SJSA1 (cell line): ENCODE results near the gene LRP8. TPM values are rescaled to one million over a fixed set of nuclear protein-coding genes. Genes with fewer than 3 reads are reported as not detected.

Experiments
- DNase-seq, 2 experiments: peaks; one replicate each; pipeline ENCODE4 v3.0.0-alpha.2; 2015 to 2020; ENCODE audit warnings: low spot score in 2 of 2, low read depth in 1 of 2
- H3K27ac ChIP-seq: fragments of 250-450 bp; sonication (Bioruptor Pico); 2 replicates; pipeline ENCODE4 v1.5.1; 2020; ENCODE audit warnings: mild to moderate bottlenecking, moderate library complexity
- H3K27me3 ChIP-seq: fragments of 250-450 bp; sonication (Bioruptor Pico); replicated peaks from 2 replicates; pipeline ENCODE4 v1.5.1; 2020; ENCODE audit warnings: mild to moderate bottlenecking, moderate library complexity
- H3K36me3 ChIP-seq: fragments of 250-450 bp; sonication (Bioruptor Pico); 2 replicates; pipeline ENCODE4 v1.5.1; 2020; ENCODE audit warnings: mild to moderate bottlenecking
- H3K4me1 ChIP-seq: fragments of 250-450 bp; sonication (Bioruptor Pico); replicated peaks from 2 replicates; pipeline ENCODE4 v1.6.1; 2021; ENCODE audit warnings: mild to moderate bottlenecking
- H3K4me3 ChIP-seq: fragments of 250-450 bp; sonication (Bioruptor Pico); 2 replicates; pipeline ENCODE4 v1.5.1; 2020; ENCODE audit warnings: mild to moderate bottlenecking
- H3K9me3 ChIP-seq: fragments of 250-450 bp; sonication (Bioruptor Pico); replicated peaks from 2 replicates; pipeline ENCODE4 v1.5.1; 2020; ENCODE audit warnings: mild to moderate bottlenecking
- total RNA-seq: library from RNA; depleted of rRNA; stranded (reverse); fragments of >200 nt; shearing (Covaris generic); gene quantifications from 2 replicates; pipeline ENCODE4 v1.2.3, GENCODE V29; 2014

The LRP8 gene
- total RNA-seq, 1 experiment from 2014 or later = 15.6 TPM

- Histone ChIP-seq H3K36me3 (no peaks in the 10 kb centered on the region), H3K4me3 (no peak overlapping the region), H3K27me3 (peaks cover 8% of the 10 kb centered on the region; the same call in 1 of the 2 replicates), H3K9me3 (no peaks in the 10 kb centered on the region), H3K27ac (no peak overlapping the region), H3K4me1 (no peaks in the 10 kb centered on the region; the same call in 1 of the 2 replicates)
- DNase-seq = peak in 1 of 2 experiments; percentile 30
Measured at GRCh38 chr1:53340660-53341520, 13.0 kb upstream of the LRP8 start.

GRCh38 chr1:53339736-53340635 lies 12.1 kb upstream of the LRP8 start:
- H3K27ac ChIP-seq = no peak overlapping the region
- peaks cover 17% of the 10 kb centered on the region for H3K27me3 ChIP-seq
- H3K4me3 ChIP-seq = no peak overlapping the region
- H3K36me3 ChIP-seq = no peaks in the 10 kb centered on the region
- no peaks in the 10 kb centered on the region for H3K9me3 ChIP-seq
- DNase-seq = peak in 1 of 2 experiments; percentile 35
- H3K4me1 ChIP-seq = no peaks in the 10 kb centered on the region; the same call in 1 of the 2 replicates

- DNase-seq = no peak
- Histone ChIP-seq H3K9me3 (no peaks in the 10 kb centered on the region), H3K27me3 (peaks cover 18% of the 10 kb centered on the region), H3K36me3 (no peaks in the 10 kb centered on the region), H3K4me1 (no peaks in the 10 kb centered on the region; the same call in 1 of the 2 replicates), H3K27ac (no peak overlapping the region), H3K4me3 (no peak overlapping the region)
Measured at GRCh38 chr1:53338423-53338822, 10.6 kb upstream of the LRP8 start.

GRCh38 chr1:53337499-53337898 lies 9.6 kb upstream of the LRP8 start:
- peak in 1 of 2 experiments; percentile 22 for DNase-seq
- Histone ChIP-seq H3K9me3 (no peaks in the 10 kb centered on the region), H3K27me3 (peaks cover 18% of the 10 kb centered on the region), H3K4me1 (no peaks in the 10 kb centered on the region), H3K4me3 (no peak overlapping the region), H3K27ac (no peak overlapping the region), H3K36me3 (no peaks in the 10 kb centered on the region)

GRCh38 chr1:53336146-53336545 lies 8.3 kb upstream of the LRP8 start:
- H3K9me3 ChIP-seq = no peaks in the 10 kb centered on the region
- peak in 1 of 2 experiments; percentile 9 for DNase-seq

GRCh38 chr1:53335661-53336060 lies 7.8 kb upstream of the LRP8 start:
- Histone ChIP-seq H3K9me3 (no peaks in the 10 kb centered on the region), H3K27ac (no peak overlapping the region), H3K4me3 (no peak overlapping the region), H3K4me1 (peaks cover 5% of the 10 kb centered on the region), H3K36me3 (no peaks in the 10 kb centered on the region), H3K27me3 (peaks cover 18% of the 10 kb centered on the region)
- DNase-seq = no peak

More at GRCh38 chr1:53336146-53336545, 8.3 kb upstream of the LRP8 start:
- H3K36me3 ChIP-seq = no peaks in the 10 kb centered on the region
- peaks cover under 1% of the 10 kb centered on the region; the same call in 1 of the 2 replicates for H3K4me1 ChIP-seq
- no peak overlapping the region for H3K27ac ChIP-seq
- no peak overlapping the region for H3K4me3 ChIP-seq
- peaks cover 18% of the 10 kb centered on the region for H3K27me3 ChIP-seq

- no peaks in the 10 kb centered on the region for H3K9me3 ChIP-seq
- no peaks in the 10 kb centered on the region for H3K36me3 ChIP-seq
- no peak overlapping the region for H3K27ac ChIP-seq
- peaks cover 7% of the 10 kb centered on the region for H3K4me1 ChIP-seq
- no peak overlapping the region for H3K4me3 ChIP-seq
- peak in 1 of 2 experiments; percentile 16 for DNase-seq
- peaks cover 18% of the 10 kb centered on the region for H3K27me3 ChIP-seq
Measured at GRCh38 chr1:53334781-53335180, 6.9 kb upstream of the LRP8 start.

- Histone ChIP-seq H3K27ac (no peak overlapping the region), H3K4me1 (peaks cover 7% of the 10 kb centered on the region), H3K4me3 (no peak overlapping the region), H3K27me3 (peaks cover 18% of the 10 kb centered on the region), H3K9me3 (no peaks in the 10 kb centered on the region), H3K36me3 (no peaks in the 10 kb centered on the region)
- DNase-seq = peak in 1 of 2 experiments; percentile 16
Measured at GRCh38 chr1:53334312-53334711, 6.4 kb upstream of the LRP8 start.

- peak in 1 of 2 experiments; percentile 31 for DNase-seq
- H3K4me3 ChIP-seq = no peak overlapping the region
- no peak overlapping the region for H3K27ac ChIP-seq
- peaks cover 14% of the 10 kb centered on the region; the same call in 1 of the 2 replicates for H3K27me3 ChIP-seq
- H3K4me1 ChIP-seq = peaks cover 9% of the 10 kb centered on the region
- H3K9me3 ChIP-seq = no peaks in the 10 kb centered on the region
- no peaks in the 10 kb centered on the region for H3K36me3 ChIP-seq
Measured at GRCh38 chr1:53332833-53333232, 5.0 kb upstream of the LRP8 start.

- Histone ChIP-seq H3K27ac (no peak overlapping the region), H3K27me3 (peaks cover 14% of the 10 kb centered on the region; the same call in 1 of the 2 replicates), H3K9me3 (no peaks in the 10 kb centered on the region), H3K4me1 (peaks cover 9% of the 10 kb centered on the region), H3K36me3 (no peaks in the 10 kb centered on the region), H3K4me3 (no peak overlapping the region)
- peak in 1 of 2 experiments; percentile 34 for DNase-seq
Measured at GRCh38 chr1:53332186-53332564, 4.3 kb upstream of the LRP8 start.

- peak in 1 of 2 experiments; percentile 32 for DNase-seq
- H3K27ac ChIP-seq = no peak overlapping the region
- H3K9me3 ChIP-seq = no peaks in the 10 kb centered on the region
- peaks cover 13% of the 10 kb centered on the region for H3K4me1 ChIP-seq
- H3K27me3 ChIP-seq = peaks cover 14% of the 10 kb centered on the region; the same call in 1 of the 2 replicates
- H3K4me3 ChIP-seq = no peak overlapping the region
- no peaks in the 10 kb centered on the region for H3K36me3 ChIP-seq
Measured at GRCh38 chr1:53331446-53332185, 3.7 kb upstream of the LRP8 start.

GRCh38 chr1:53330819-53331218 lies 2.9 kb upstream of the LRP8 start:
- Histone ChIP-seq H3K27me3 (peaks cover 10% of the 10 kb centered on the region; the same call in 1 of the 2 replicates), H3K4me1 (peaks cover 15% of the 10 kb centered on the region), H3K27ac (no peak overlapping the region), H3K9me3 (no peaks in the 10 kb centered on the region), H3K4me3 (no peak overlapping the region), H3K36me3 (no peaks in the 10 kb centered on the region)
- DNase-seq = peak in 1 of 2 experiments; percentile 50
